HG03469 (cell line): ENCODE data around the gene ANKS1B.
"Not testable (repeated sequence)": the region's sequence is repeated elsewhere in the genome, so short reads cannot be mapped to it uniquely, and the experiment has no call there.

Source experiments
- ATAC-seq: cut with Tn5 transposase; IDR thresholded peaks from one replicate; pipeline ENCODE4 v1.9.1; 2021; ENCODE audit warnings: mild to moderate bottlenecking, moderate library complexity, moderate number of reproducible peaks; ENCODE audit not compliant: unreplicated experiment

The ANKS1B gene

GRCh38 chr12:99879439-99879838, 105.3 kb downstream of the ANKS1B start:
- ATAC-seq, result no peak

GRCh38 chr12:99875081-99875480, 109.7 kb downstream of the ANKS1B start:
- no peak for ATAC-seq

GRCh38 chr12:99870085-99870484, 114.7 kb downstream of the ANKS1B start:
- ATAC-seq, result no peak

GRCh38 chr12:99861731-99862130, 123.0 kb downstream of the ANKS1B start:
- ATAC-seq, result no peak

GRCh38 chr12:99859126-99859525, 125.6 kb downstream of the ANKS1B start:
- no peak for ATAC-seq

- no peak for ATAC-seq
Measured at GRCh38 chr12:99852666-99853065, 132.1 kb downstream of the ANKS1B start.

GRCh38 chr12:99847936-99848335, 136.8 kb downstream of the ANKS1B start:
- ATAC-seq, result no peak

GRCh38 chr12:99834710-99835109, 150.0 kb downstream of the ANKS1B start:
- no peak for ATAC-seq

- no peak for ATAC-seq
Measured at GRCh38 chr12:99833397-99833796, 151.3 kb downstream of the ANKS1B start.

- no peak for ATAC-seq
Measured at GRCh38 chr12:99824900-99825542, 159.7 kb downstream of the ANKS1B start.

GRCh38 chr12:99822273-99822672, 162.5 kb downstream of the ANKS1B start:
- no peak for ATAC-seq

- no peak for ATAC-seq
Measured at GRCh38 chr12:99810718-99811593, 173.8 kb downstream of the ANKS1B start.

GRCh38 chr12:99809909-99810308, 174.8 kb downstream of the ANKS1B start:
- no peak for ATAC-seq

GRCh38 chr12:99806304-99806703, 178.4 kb downstream of the ANKS1B start:
- no peak for ATAC-seq

- no peak for ATAC-seq
Measured at GRCh38 chr12:99804715-99805114, 180.0 kb downstream of the ANKS1B start.

GRCh38 chr12:99800605-99801004, 184.1 kb downstream of the ANKS1B start:
- ATAC-seq, result no peak

- ATAC-seq, result not testable (repeated sequence)
Measured at GRCh38 chr12:99797931-99798330, 186.8 kb downstream of the ANKS1B start.

GRCh38 chr12:99783421-99783820, 201.3 kb downstream of the ANKS1B start:
- no peak for ATAC-seq

GRCh38 chr12:99772274-99772673, 212.5 kb downstream of the ANKS1B start:
- ATAC-seq, result no peak

GRCh38 chr12:99771659-99772058, 213.1 kb downstream of the ANKS1B start:
- no peak for ATAC-seq

GRCh38 chr12:99769396-99769980, 215.2 kb downstream of the ANKS1B start:
- no peak for ATAC-seq

- ATAC-seq, result no peak
Measured at GRCh38 chr12:99768758-99769157, 216.0 kb downstream of the ANKS1B start.
